ENCODE data around the gene EIPR1.
"Not testable (repeated sequence)": the region's sequence is repeated elsewhere in the genome, so short reads cannot be mapped to it uniquely, and the experiment has no call there.

Gene EIPR1

DNA sequence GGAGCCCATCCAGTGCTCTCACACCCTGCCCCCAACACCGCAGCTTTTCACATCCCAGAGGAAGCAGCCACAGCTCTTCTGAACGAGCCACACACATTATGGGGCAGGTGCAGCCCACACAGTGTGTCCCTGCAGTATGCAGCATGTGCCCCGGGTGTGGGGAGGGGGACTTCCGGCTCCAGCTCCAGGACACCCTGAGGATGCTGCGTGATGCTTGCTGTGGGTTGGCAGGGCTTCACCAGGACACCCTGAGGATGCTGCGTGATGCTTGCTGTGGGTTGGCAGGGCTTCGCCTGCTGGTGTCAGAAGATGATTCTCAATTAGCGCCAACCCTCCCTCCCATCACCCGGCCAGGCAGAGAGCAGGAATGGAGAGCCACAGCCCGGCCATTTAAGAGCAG lies 193.9 kb downstream of the EIPR1 start:
- H3K36me3 ChIP-seq = peaks cover 11% of the 10 kb centered on the region
- DNase-seq = no peak

GRCh38 chr2:3182848-3183247 lies 194.8 kb downstream of the EIPR1 start:
- no peak overlapping the region for H3K27ac ChIP-seq

More for the DNA sequence above, 193.9 kb downstream of the EIPR1 start:
- Histone ChIP-seq H3K4me3 (ENCODE audit: low read depth, low read length) (no peak overlapping the region), H3K27me3 (ENCODE audit: insufficient read depth, low read depth, severe bottlenecking) (no peaks in the 10 kb centered on the region), H3K9me3 (ENCODE audit: severe bottlenecking) (no peaks in the 10 kb centered on the region), H3K27ac (no peak overlapping the region)
- TF ChIP-seq CTCF (IDR thresholded peaks at IDR 0.05; ENCODE audit: low read depth, low read length) = no peak

GRCh38 chr2:3181416-3182010 lies 196.1 kb downstream of the EIPR1 start:
- no peak for DNase-seq
- H3K27ac ChIP-seq = no peak overlapping the region
- H3K9me3 ChIP-seq (ENCODE audit: severe bottlenecking) = no peaks in the 10 kb centered on the region
- H3K36me3 ChIP-seq = peaks cover 4% of the 10 kb centered on the region
- no peak overlapping the region for H3K4me3 ChIP-seq (ENCODE audit: low read depth, low read length)
- TF ChIP-seq CTCF (IDR thresholded peaks at IDR 0.05; ENCODE audit: low read depth, low read length) = no peak
- H3K27me3 ChIP-seq (ENCODE audit: insufficient read depth, low read depth, severe bottlenecking) = no peaks in the 10 kb centered on the region

More at GRCh38 chr2:3182848-3183247, 194.8 kb downstream of the EIPR1 start:
- TF ChIP-seq CTCF (IDR thresholded peaks at IDR 0.05; ENCODE audit: low read depth, low read length) = no peak
- Histone ChIP-seq H3K36me3 (peaks cover 4% of the 10 kb centered on the region; the same call in 1 of the 2 replicates), H3K27me3 (ENCODE audit: insufficient read depth, low read depth, severe bottlenecking) (no peaks in the 10 kb centered on the region), H3K9me3 (ENCODE audit: severe bottlenecking) (no peaks in the 10 kb centered on the region), H3K4me3 (ENCODE audit: low read depth, low read length) (no peak overlapping the region)
- no peak for DNase-seq

- not testable (repeated sequence) for H3K27ac ChIP-seq; H3K4me3 ChIP-seq (ENCODE audit: low read depth, low read length); H3K27me3 ChIP-seq (ENCODE audit: insufficient read depth, low read depth, severe bottlenecking); H3K36me3 ChIP-seq; H3K9me3 ChIP-seq (ENCODE audit: severe bottlenecking); DNase-seq
These were observed 196.8 kb downstream of the EIPR1 start for GRCh38 chr2:3180909-3181221.

DNA sequence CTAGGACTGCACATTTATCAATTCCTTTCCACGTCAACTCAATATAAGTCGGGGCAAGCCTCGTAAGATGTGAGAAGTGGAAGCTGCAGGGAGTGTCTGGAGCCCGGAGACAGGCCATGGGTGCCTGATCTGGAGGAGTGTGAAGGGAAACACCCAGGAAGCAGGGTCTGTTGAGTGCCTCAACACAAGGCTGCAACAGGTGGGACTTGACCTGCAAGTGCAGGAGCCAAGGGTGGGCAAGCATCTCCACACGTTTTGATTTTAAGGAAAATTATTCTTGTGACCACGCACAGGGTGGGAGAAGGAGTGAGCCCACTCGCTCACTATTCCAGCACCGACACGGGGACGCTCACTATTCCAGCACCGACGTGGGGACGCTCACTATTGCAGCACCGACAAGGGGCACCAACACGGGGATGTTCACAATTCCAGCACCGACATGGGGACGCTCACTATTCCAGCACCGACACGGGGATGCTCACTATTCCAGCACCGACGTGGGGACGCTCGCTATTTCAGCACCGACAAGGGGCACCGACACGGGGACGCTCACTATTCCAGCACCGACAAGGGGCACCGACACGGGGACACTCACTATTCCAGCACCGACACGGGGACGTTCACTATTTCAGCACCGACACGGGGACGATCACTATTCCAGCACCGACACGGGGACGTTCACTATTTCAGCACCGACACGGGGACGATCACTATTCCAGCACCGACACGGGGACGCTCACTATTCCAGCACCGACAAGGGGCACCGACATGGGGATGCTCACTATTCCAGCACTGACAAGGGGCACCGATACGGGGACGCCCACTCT lies 197.3 kb downstream of the EIPR1 start:
- Histone ChIP-seq H3K4me3 (ENCODE audit: low read depth, low read length) (no peak overlapping the region), H3K9me3 (ENCODE audit: severe bottlenecking) (no peaks in the 10 kb centered on the region), H3K36me3 (no peaks in the 10 kb centered on the region; the same call in 1 of the 2 replicates), H3K27ac (no peak overlapping the region), H3K27me3 (ENCODE audit: insufficient read depth, low read depth, severe bottlenecking) (no peaks in the 10 kb centered on the region)
- no peak for DNase-seq
- no peak for TF ChIP-seq CTCF (IDR thresholded peaks at IDR 0.05; ENCODE audit: low read depth, low read length)

GRCh38 chr2:3179626-3180025 lies 198.0 kb downstream of the EIPR1 start:
- TF ChIP-seq CTCF (IDR thresholded peaks at IDR 0.05; ENCODE audit: low read depth, low read length) = no peak
- H3K27ac ChIP-seq = no peak overlapping the region
- no peak for DNase-seq

More at GRCh38 chr2:3179626-3180025, 198.0 kb downstream of the EIPR1 start:
- Histone ChIP-seq H3K4me3 (ENCODE audit: low read depth, low read length) (no peak overlapping the region), H3K9me3 (ENCODE audit: severe bottlenecking) (no peaks in the 10 kb centered on the region), H3K36me3 (no peaks in the 10 kb centered on the region; the same call in 1 of the 2 replicates), H3K27me3 (ENCODE audit: insufficient read depth, low read depth, severe bottlenecking) (no peaks in the 10 kb centered on the region)

All from WERI-Rb-1 (cell line).